HG03469 (cell line): Measurements from ENCODE around the gene MRPL14.
"Not testable (repeated sequence)": the region's sequence is repeated elsewhere in the genome, so short reads cannot be mapped to it uniquely, and the experiment has no call there.

Source experiments
- ATAC-seq: cut with Tn5 transposase; IDR thresholded peaks from one replicate; pipeline ENCODE4 v1.9.1; 2021; ENCODE audit warnings: mild to moderate bottlenecking, moderate library complexity, moderate number of reproducible peaks; ENCODE audit not compliant: unreplicated experiment

The MRPL14 gene

GRCh38 chr6:44150317-44150917 is 23.2 kb upstream of the MRPL14 start:
- ATAC-seq: no peak

GRCh38 chr6:44149369-44150012 is 22.2 kb upstream of the MRPL14 start:
- ATAC-seq: no peak

GRCh38 chr6:44148306-44148705 is 21.1 kb upstream of the MRPL14 start:
- no peak for ATAC-seq

- no peak for ATAC-seq
Observed at GRCh38 chr6:44147256-44147655, 20.0 kb upstream of the MRPL14 start.

- ATAC-seq: no peak
Observed at GRCh38 chr6:44146685-44147084, 19.4 kb upstream of the MRPL14 start.

GRCh38 chr6:44145839-44146238 is 18.6 kb upstream of the MRPL14 start:
- ATAC-seq: no peak

- ATAC-seq: not testable (repeated sequence)
Observed at GRCh38 chr6:44144536-44144935, 17.3 kb upstream of the MRPL14 start.

GRCh38 chr6:44143731-44144130 is 16.5 kb upstream of the MRPL14 start:
- ATAC-seq: no peak

- no peak for ATAC-seq
Observed at GRCh38 chr6:44142835-44143234, 15.6 kb upstream of the MRPL14 start.

- no peak for ATAC-seq
Observed at GRCh38 chr6:44139351-44139743, 12.1 kb upstream of the MRPL14 start.

GRCh38 chr6:44138717-44139350 is 11.6 kb upstream of the MRPL14 start:
- ATAC-seq: no peak

- no peak for ATAC-seq
Observed at GRCh38 chr6:44135875-44136274, 8.6 kb upstream of the MRPL14 start.

GRCh38 chr6:44135173-44135758 is 8.0 kb upstream of the MRPL14 start:
- ATAC-seq: no peak

- no peak for ATAC-seq
Observed at GRCh38 chr6:44133981-44134711, 6.9 kb upstream of the MRPL14 start.

- no peak for ATAC-seq
Observed at GRCh38 chr6:44133003-44133931, 6.0 kb upstream of the MRPL14 start.

- no peak for ATAC-seq
Observed at GRCh38 chr6:44132476-44132875, 5.2 kb upstream of the MRPL14 start.

GRCh38 chr6:44131892-44132291 is 4.6 kb upstream of the MRPL14 start:
- no peak for ATAC-seq

GRCh38 chr6:44129841-44130322 is 2.6 kb upstream of the MRPL14 start:
- no peak for ATAC-seq

GRCh38 chr6:44128020-44128917 is 1.0 kb upstream of the MRPL14 start:
- ATAC-seq: no peak
